HEK293T (cell line): ENCODE results near the gene C5AR2.

Experiments
- ARNT ChIP-seq: fragments of 450-650 bp; IDR thresholded peaks from 2 replicates; pipeline ENCODE4 v1.6.1; 2017; ENCODE audit warnings: mild to moderate bottlenecking
- BHLHE40 ChIP-seq: fragments of 450-650 bp; IDR thresholded peaks from 2 replicates; pipeline ENCODE4 v1.6.1; 2016; ENCODE audit warnings: mild to moderate bottlenecking, moderate library complexity, borderline replicate concordance
- ELF4 ChIP-seq: fragments of 450-650 bp; IDR thresholded peaks from 2 replicates; pipeline ENCODE4 v1.6.1; 2017; ENCODE audit warnings: antibody characterized with exemption
- FOXA1 ChIP-seq: fragments of 450-650 bp; IDR thresholded peaks from 2 replicates; pipeline ENCODE4 v1.6.1; 2016; ENCODE audit warnings: mild to moderate bottlenecking
- FOXK2 ChIP-seq: fragments of 450-650 bp; IDR thresholded peaks from 2 replicates; pipeline ENCODE4 v1.6.1; 2016; ENCODE audit warnings: mild to moderate bottlenecking
- FOXM1 ChIP-seq: fragments of 450-650 bp; IDR thresholded peaks from 2 replicates; pipeline ENCODE4 v1.6.1; 2017; ENCODE audit warnings: mild to moderate bottlenecking, borderline replicate concordance
- L3MBTL2 ChIP-seq: fragments of 450-650 bp; conservative IDR thresholded peaks from 2 replicates; pipeline ENCODE4 v1.6.1; 2016; ENCODE audit warnings: mild to moderate bottlenecking
- LEF1 ChIP-seq: fragments of 450-650 bp; IDR thresholded peaks from 2 replicates; pipeline ENCODE4 v1.6.1; 2017; ENCODE audit warnings: mild to moderate bottlenecking, borderline replicate concordance
- NFRKB ChIP-seq: fragments of 450-650 bp; IDR thresholded peaks from 2 replicates; pipeline ENCODE4 v1.6.1; 2016; ENCODE audit warnings: mild to moderate bottlenecking, moderate library complexity
- PKNOX1 ChIP-seq: fragments of 450-650 bp; IDR thresholded peaks from 2 replicates; pipeline ENCODE4 v1.6.1; 2016
- SP1 ChIP-seq: fragments of 450-650 bp; IDR thresholded peaks from 2 replicates; pipeline ENCODE4 v1.6.1; 2017
- SUZ12 ChIP-seq: fragments of 450-650 bp; IDR thresholded peaks from 2 replicates; pipeline ENCODE4 v1.6.1; 2016; ENCODE audit warnings: mild to moderate bottlenecking
- TARDBP ChIP-seq: fragments of 450-650 bp; IDR thresholded peaks from 2 replicates; pipeline ENCODE4 v1.6.1; 2016
- ZNF384 ChIP-seq: fragments of 450-650 bp; IDR thresholded peaks from 2 replicates; pipeline ENCODE4 v1.6.1; 2016

DNA sequence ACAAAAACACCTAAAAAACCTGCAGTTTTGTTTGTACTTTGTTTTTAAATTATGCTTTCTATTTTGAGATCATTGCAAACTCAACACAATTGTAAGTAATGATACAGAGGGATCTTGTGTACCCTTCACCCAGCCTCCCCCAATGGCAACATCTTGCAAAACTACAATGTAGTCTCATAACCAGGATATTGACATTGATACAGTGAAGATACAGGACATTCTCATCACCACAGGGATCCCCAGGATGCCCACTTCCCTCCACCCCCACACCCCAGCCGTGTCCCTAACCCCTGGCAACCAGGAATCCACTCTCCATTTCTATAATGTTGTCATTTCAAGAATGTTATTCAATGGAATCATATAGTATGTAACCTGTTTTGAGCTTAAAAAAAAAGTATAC, 10.3 kb upstream of the C5AR2 start:
- TF ChIP-seq TARDBP: no peak
- TF ChIP-seq FOXA1: no peak
- no peak for TF ChIP-seq ELF4
- no peak for TF ChIP-seq FOXM1
- no peak for TF ChIP-seq BHLHE40
- TF ChIP-seq PKNOX1: no peak
- no peak for TF ChIP-seq SUZ12
- no peak for TF ChIP-seq FOXK2
- no peak for TF ChIP-seq L3MBTL2
- TF ChIP-seq ZNF384: no peak
- no peak for TF ChIP-seq SP1
- TF ChIP-seq LEF1: no peak
- TF ChIP-seq NFRKB: no peak
- TF ChIP-seq ARNT: no peak
